ENCODE data around the gene EXOC2. TPM values are rescaled to one million over a fixed set of nuclear protein-coding genes. Genes with fewer than 3 reads are reported as not detected.
"Not testable (repeated sequence)": the region's sequence is repeated elsewhere in the genome, so short reads cannot be mapped to it uniquely, and the experiment has no call there.

The EXOC2 gene
- total RNA-seq, 1 donor from 2014 or later: 57.3 TPM

- DNase-seq: no peak
Observed at GRCh38 chr6:677919-678318, 15.0 kb downstream of the EXOC2 start.

DNA sequence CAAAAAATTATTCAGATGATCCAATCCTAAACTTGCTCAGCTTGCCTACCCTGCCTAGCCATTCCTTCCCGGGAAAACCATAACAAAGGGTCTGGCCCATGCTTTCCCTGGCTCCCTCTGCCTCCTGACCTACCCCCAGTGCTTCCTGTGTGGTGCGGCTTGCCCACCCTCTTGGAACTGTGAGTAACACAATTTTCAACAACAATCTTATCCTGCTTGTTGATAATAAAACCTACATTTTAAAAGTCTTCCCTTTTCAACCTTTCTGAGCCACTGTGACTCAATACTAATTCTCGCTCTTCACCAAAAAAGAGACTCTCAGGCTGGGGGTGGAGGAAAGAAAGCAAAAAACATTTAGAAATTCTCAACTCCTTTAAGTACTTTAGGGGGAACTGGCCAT, 18.0 kb downstream of the EXOC2 start:
- DNase-seq: peak; percentile 26

- DNase-seq: no peak
Observed at GRCh38 chr6:674406-674805, 18.5 kb downstream of the EXOC2 start.

- no peak for DNase-seq
Observed at GRCh38 chr6:667253-667927, 25.5 kb downstream of the EXOC2 start.

GRCh38 chr6:665403-666267, 27.3 kb downstream of the EXOC2 start:
- no peak for DNase-seq

GRCh38 chr6:663788-664187, 29.2 kb downstream of the EXOC2 start:
- not testable (repeated sequence) for DNase-seq

GRCh38 chr6:659716-660581, 33.0 kb downstream of the EXOC2 start:
- DNase-seq: no peak

- no peak for DNase-seq
Observed at GRCh38 chr6:658244-658643, 34.7 kb downstream of the EXOC2 start.

GRCh38 chr6:657743-658142, 35.2 kb downstream of the EXOC2 start:
- no peak for DNase-seq

GRCh38 chr6:656460-657252, 36.3 kb downstream of the EXOC2 start, which contains the start of gene HUS1B:
HUS1B (minus strand) TSS chr6:657100; CDS start chr6:656944, 156 bp downstream.
- no peak for DNase-seq

DNA sequence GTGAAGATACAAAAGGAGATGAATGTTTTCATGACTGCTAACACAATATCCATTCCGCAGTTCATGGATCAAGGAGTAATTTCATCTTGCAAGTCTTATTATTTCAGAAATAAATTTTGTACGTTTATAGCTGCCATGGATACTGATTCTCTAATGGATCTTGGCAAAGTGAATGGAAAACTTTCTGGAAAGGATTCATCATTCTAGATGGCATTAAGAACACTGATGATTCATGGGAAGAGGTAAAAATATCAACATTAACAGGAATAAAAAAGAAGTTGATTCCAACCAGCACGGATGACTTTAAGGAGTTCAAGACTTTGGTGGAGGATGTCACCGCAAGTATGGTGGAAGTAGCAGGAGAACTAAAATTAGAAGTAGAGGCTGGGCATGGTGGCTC, 38.8 kb downstream of the EXOC2 start:
- peak; percentile 9 for DNase-seq

DNA sequence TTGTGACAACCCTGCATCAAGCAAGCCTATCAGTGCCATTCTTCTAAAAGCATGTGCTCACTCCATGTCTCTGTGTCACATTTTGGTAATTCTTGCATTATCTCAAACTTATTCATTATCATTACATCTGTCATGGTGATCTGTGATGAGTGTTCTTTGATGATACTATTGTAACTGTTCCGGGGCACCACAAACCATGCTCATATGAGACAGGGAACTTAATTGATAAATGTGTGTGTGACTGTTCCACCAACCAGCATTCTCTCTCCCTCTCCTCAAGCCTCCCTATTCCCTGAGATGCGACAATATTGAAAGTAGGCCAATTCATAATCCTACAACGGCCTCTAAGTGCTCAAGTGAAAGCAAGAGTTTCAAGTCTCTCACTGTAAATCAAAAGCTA, 40.1 kb downstream of the EXOC2 start:
- no peak for DNase-seq

- no peak for DNase-seq
Observed at GRCh38 chr6:650098-650497, 42.8 kb downstream of the EXOC2 start.

DNA sequence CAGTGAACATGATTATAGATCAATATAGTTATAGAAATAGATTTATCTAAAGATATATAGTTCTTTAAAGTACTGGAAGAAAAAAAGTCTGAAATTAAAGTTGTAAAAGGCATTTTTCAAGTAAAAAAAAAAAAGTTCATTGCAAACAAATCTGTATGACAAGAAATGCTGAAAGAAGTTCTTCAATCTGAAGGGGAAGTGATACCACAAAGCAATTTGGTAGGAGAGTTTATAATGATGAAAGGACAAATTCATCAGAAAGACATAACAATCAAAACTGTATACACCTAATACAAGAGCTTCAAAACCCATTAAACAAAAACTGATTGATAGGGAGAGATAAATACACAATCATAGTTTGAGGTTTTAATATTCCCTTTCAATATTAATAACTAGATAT, 50.1 kb downstream of the EXOC2 start:
- DNase-seq: no peak

GRCh38 chr6:641225-641985, 51.5 kb downstream of the EXOC2 start:
- no peak for DNase-seq

DNA sequence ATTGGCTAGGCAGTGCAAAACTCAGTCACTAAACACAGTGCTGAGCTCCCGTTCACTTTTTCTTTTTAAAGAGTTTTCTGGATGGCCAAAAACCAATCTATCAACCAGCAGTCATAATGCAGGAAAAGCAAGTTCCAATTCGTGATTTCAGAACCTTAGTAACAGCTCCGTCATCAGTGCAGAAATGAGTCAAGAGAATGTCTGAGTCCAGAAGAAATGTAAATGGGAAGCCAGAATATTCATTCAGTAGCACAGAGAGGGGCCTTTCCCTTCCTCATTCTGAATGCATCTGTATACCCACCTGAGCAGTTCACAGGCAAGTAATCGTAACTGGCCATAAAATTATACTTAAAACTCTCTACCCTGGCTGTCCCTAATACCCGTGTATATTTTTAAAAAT, 56.5 kb downstream of the EXOC2 start:
- DNase-seq: no peak

DNA sequence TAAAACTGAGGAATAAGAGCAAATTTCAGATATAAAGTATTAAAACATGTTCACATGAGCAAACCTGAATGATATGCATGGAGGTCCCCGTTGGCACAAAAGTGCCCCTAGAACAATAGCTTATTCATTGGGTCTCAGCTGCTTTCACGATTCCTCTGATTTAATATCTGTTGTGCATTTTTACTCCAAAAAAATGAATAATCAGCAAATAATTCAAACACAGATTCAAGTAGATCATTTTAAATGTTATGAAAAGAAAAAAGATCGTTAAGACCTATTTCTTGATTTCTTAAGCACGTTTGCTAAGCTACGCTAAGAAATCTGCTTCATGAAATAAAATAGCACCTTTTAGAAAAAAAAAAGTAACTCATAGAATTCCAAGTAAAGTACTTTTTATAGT, 57.7 kb downstream of the EXOC2 start:
- no peak for DNase-seq

- no peak for DNase-seq
Observed at GRCh38 chr6:633611-634010, 59.3 kb downstream of the EXOC2 start.

GRCh38 chr6:628766-629165, 64.2 kb downstream of the EXOC2 start:
- peak; percentile 13 for DNase-seq

GRCh38 chr6:626236-626635, 66.7 kb downstream of the EXOC2 start:
- DNase-seq: no peak

GRCh38 chr6:624979-625378, 68.0 kb downstream of the EXOC2 start:
- peak; percentile 29 for DNase-seq

Measured in dermis blood vessel endothelial cell (primary cell).